Measurements from ENCODE around the gene DLGAP3.

Gene DLGAP3

DNA sequence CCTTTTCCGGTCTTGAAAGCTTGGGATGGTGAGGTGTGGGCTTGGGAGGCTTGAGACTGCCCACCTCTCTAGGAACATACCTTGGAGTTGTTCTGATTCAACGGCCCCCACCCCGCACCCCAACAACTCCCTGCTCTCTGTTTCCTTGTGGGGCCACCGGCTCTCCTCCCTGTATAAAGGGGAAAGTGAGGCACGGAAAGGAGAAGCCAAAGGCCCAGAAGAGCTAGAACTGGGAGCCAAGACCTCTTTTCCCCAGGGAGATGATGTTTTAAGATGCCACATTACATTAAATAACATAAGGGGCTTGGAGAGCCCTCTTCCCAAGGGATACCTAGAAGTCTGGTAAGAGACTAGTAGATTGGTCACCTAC, 1.2 kb upstream of the DLGAP3 start:
- H3K4me1 ChIP-seq (ENCODE audit: low read depth, poor library complexity, severe bottlenecking): no peaks in the 10 kb centered on the region
- no peak overlapping the region for H3K27ac ChIP-seq
- no peaks in the 10 kb centered on the region for H4K20me1 ChIP-seq (ENCODE audit: insufficient read depth)
- H3K27me3 ChIP-seq (ENCODE audit: insufficient read depth, low read depth): peaks cover 34% of the 10 kb centered on the region; the same call in 1 of the 2 replicates
- no peaks in the 10 kb centered on the region for H3K79me2 ChIP-seq (ENCODE audit: insufficient read depth, low read depth)
- TF ChIP-seq, protein P1, sequence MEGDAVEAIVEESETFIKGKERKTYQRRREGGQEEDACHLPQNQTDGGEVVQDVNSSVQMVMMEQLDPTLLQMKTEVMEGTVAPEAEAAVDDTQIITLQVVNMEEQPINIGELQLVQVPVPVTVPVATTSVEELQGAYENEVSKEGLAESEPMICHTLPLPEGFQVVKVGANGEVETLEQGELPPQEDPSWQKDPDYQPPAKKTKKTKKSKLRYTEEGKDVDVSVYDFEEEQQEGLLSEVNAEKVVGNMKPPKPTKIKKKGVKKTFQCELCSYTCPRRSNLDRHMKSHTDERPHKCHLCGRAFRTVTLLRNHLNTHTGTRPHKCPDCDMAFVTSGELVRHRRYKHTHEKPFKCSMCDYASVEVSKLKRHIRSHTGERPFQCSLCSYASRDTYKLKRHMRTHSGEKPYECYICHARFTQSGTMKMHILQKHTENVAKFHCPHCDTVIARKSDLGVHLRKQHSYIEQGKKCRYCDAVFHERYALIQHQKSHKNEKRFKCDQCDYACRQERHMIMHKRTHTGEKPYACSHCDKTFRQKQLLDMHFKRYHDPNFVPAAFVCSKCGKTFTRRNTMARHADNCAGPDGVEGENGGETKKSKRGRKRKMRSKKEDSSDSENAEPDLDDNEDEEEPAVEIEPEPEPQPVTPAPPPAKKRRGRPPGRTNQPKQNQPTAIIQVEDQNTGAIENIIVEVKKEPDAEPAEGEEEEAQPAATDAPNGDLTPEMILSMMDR (conservative IDR thresholded peaks at IDR 0.05; ENCODE audit: low read depth, low read length): no peak
- H3K9ac ChIP-seq: no peak overlapping the region
- no peak overlapping the region for H2AFZ ChIP-seq (ENCODE audit: low read depth)
- no peak overlapping the region for H3K4me3 ChIP-seq (IDR thresholded peaks at IDR 0.05; ENCODE audit: insufficient read depth, low read depth, low read length)
- H3K36me3 ChIP-seq (ENCODE audit: insufficient read depth): no peaks in the 10 kb centered on the region
- H3K4me2 ChIP-seq: no peak overlapping the region

DNA sequence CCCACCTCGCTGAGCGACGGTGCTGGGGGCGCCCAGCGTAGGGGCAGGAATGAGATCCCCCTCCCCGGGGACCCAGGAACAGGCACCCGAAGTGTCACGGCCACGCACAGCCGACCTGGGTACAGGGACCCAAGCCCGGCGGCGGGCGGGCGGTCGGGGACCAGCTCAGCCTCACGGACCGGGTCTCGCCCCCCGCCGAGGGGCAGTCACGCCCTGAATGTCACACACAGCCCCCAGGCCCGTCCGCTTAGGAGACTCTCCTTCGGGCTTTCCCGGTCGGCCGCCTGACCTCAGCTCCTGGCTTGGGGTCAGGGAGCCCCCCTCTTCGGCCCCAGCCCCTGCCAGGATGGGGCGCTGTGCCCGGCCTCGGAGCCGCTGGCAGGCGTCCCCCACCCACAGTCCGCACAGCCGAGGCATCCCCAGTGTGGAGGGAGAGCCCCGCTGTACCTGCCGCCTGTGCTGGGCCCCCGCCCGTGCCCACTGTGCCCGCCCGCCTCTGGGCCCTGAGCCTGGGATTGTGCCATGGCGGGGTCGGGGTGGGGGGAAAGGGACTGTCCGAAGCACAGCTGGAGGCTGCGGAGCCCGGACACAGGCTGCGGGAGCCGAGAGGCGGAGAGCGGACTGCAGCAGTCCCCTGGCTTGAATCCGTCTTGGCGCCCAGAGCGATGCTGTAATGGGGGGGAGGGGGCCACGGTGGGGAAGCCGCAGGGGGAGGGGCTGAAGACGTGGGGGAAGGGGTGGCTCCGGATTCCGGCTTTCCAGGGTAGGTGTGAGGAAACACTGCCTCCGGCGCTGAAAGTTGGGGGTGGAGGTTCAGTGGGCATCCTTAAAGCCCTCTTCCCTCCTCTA, 627 bp upstream of the DLGAP3 start:
- H3K79me2 ChIP-seq (ENCODE audit: insufficient read depth, low read depth): no peaks in the 10 kb centered on the region
- no peak overlapping the region for H3K4me2 ChIP-seq
- no peak overlapping the region for H2AFZ ChIP-seq (ENCODE audit: low read depth)
- peaks cover 34% of the 10 kb centered on the region; the same call in 1 of the 2 replicates for H3K27me3 ChIP-seq (ENCODE audit: insufficient read depth, low read depth)
- no peak overlapping the region for H3K27ac ChIP-seq
- H3K36me3 ChIP-seq (ENCODE audit: insufficient read depth): no peaks in the 10 kb centered on the region
- H3K4me1 ChIP-seq (ENCODE audit: low read depth, poor library complexity, severe bottlenecking): no peaks in the 10 kb centered on the region
- H3K9ac ChIP-seq: no peak overlapping the region
- no peak overlapping the region for H3K4me3 ChIP-seq (IDR thresholded peaks at IDR 0.05; ENCODE audit: insufficient read depth, low read depth, low read length)
- no peaks in the 10 kb centered on the region for H4K20me1 ChIP-seq (ENCODE audit: insufficient read depth)
- TF ChIP-seq, protein P1 (conservative IDR thresholded peaks at IDR 0.05; ENCODE audit: low read depth, low read length): no peak

- TF ChIP-seq, protein P1 (conservative IDR thresholded peaks at IDR 0.05; ENCODE audit: low read depth, low read length): no peak
- Histone ChIP-seq H3K27me3 (ENCODE audit: insufficient read depth, low read depth) (peaks cover 35% of the 10 kb centered on the region; the same call in 1 of the 2 replicates), H3K27ac (no peak overlapping the region), H3K4me1 (ENCODE audit: low read depth, poor library complexity, severe bottlenecking) (no peaks in the 10 kb centered on the region), H3K79me2 (ENCODE audit: insufficient read depth, low read depth) (no peaks in the 10 kb centered on the region), H3K36me3 (ENCODE audit: insufficient read depth) (no peaks in the 10 kb centered on the region), H3K9ac (no peak overlapping the region), H2AFZ (ENCODE audit: low read depth) (no peak overlapping the region), H3K4me2 (no peak overlapping the region), H3K4me3 (IDR thresholded peaks at IDR 0.05; ENCODE audit: insufficient read depth, low read depth, low read length) (no peak overlapping the region), H4K20me1 (ENCODE audit: insufficient read depth) (no peaks in the 10 kb centered on the region)
These were observed 552 bp downstream of the DLGAP3 start for GRCh38 chr1:34928699-34929496.

DNA sequence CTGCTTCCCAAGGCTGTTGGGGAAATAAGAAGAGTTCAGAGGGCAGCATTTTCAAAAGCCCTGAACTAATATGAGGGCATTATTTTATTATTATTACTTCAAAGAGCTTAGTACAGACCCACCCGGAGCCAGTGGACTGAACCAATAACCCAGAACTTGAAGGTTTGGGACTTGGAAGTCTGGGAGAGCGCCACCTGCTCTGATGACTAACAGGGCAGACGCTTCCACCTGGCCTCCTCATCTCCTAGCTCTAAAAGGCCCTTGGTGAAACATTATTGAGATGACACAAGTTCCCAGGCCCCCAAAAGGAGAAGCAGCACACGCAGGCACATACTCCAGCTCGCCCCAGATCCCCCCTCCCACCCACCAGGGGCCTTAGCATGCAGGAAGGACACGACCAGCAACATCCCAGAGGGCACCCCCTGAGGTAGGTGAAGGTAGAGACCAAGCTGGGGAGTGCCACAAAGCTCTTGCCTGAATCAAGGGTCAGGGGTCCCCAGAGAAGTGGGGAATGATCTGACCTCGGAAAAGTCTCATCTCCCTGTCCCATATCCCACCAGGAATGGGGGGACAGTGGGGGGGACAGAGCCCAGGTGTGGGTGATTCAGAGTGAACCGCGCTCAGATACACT, 1.3 kb downstream of the DLGAP3 start:
- H2AFZ ChIP-seq (ENCODE audit: low read depth): no peak overlapping the region
- H3K27me3 ChIP-seq (ENCODE audit: insufficient read depth, low read depth): peaks cover 35% of the 10 kb centered on the region; the same call in 1 of the 2 replicates
- H3K27ac ChIP-seq: no peak overlapping the region
- no peaks in the 10 kb centered on the region for H3K36me3 ChIP-seq (ENCODE audit: insufficient read depth)
- no peaks in the 10 kb centered on the region for H4K20me1 ChIP-seq (ENCODE audit: insufficient read depth)
- H3K9ac ChIP-seq: no peak overlapping the region
- H3K4me1 ChIP-seq (ENCODE audit: low read depth, poor library complexity, severe bottlenecking): no peaks in the 10 kb centered on the region
- TF ChIP-seq, protein P1 (conservative IDR thresholded peaks at IDR 0.05; ENCODE audit: low read depth, low read length): no peak
- H3K4me2 ChIP-seq: no peak overlapping the region
- H3K4me3 ChIP-seq (IDR thresholded peaks at IDR 0.05; ENCODE audit: insufficient read depth, low read depth, low read length): no peak overlapping the region
- H3K79me2 ChIP-seq (ENCODE audit: insufficient read depth, low read depth): no peaks in the 10 kb centered on the region
